GM18867 (cell line): ENCODE measurements around the gene CIB4.

ENCODE experiments used
- ATAC-seq: cut with Tn5 transposase; IDR thresholded peaks from one replicate; pipeline ENCODE4 v1.9.1; 2021; ENCODE audit warnings: mild to moderate bottlenecking, moderate library complexity; ENCODE audit not compliant: unreplicated experiment

CIB4 gene

GRCh38 chr2:26644188-26644835, 3.1 kb upstream of the CIB4 start:
- ATAC-seq: no peak

GRCh38 chr2:26642429-26642828, 1.3 kb upstream of the CIB4 start:
- ATAC-seq: no peak

- no peak for ATAC-seq
Measured at GRCh38 chr2:26640331-26640745, 828 bp downstream of the CIB4 start.

GRCh38 chr2:26639685-26640243, 1.4 kb downstream of the CIB4 start:
- no peak for ATAC-seq

- ATAC-seq: no peak
Measured at GRCh38 chr2:26637811-26638310, 3.3 kb downstream of the CIB4 start.

GRCh38 chr2:26636935-26637334, 4.2 kb downstream of the CIB4 start:
- no peak for ATAC-seq

GRCh38 chr2:26635401-26635800, 5.8 kb downstream of the CIB4 start:
- no peak for ATAC-seq

- ATAC-seq: no peak
Measured at GRCh38 chr2:26634636-26635230, 6.4 kb downstream of the CIB4 start.

GRCh38 chr2:26633993-26634595, 7.1 kb downstream of the CIB4 start:
- no peak for ATAC-seq

GRCh38 chr2:26633351-26633945, 7.7 kb downstream of the CIB4 start:
- no peak for ATAC-seq

- no peak for ATAC-seq
Measured at GRCh38 chr2:26632624-26633185, 8.5 kb downstream of the CIB4 start.

GRCh38 chr2:26631401-26632170, 9.6 kb downstream of the CIB4 start:
- no peak for ATAC-seq

GRCh38 chr2:26630669-26631360, 10.4 kb downstream of the CIB4 start:
- no peak for ATAC-seq

- no peak for ATAC-seq
Measured at GRCh38 chr2:26630235-26630634, 10.9 kb downstream of the CIB4 start.

- ATAC-seq: no peak
Measured at GRCh38 chr2:26629751-26630150, 11.4 kb downstream of the CIB4 start.

GRCh38 chr2:26629346-26629630, 11.9 kb downstream of the CIB4 start:
- no peak for ATAC-seq

- no peak for ATAC-seq
Measured at GRCh38 chr2:26628561-26629345, 12.4 kb downstream of the CIB4 start.

GRCh38 chr2:26627350-26628105, 13.6 kb downstream of the CIB4 start:
- no peak for ATAC-seq

GRCh38 chr2:26626606-26627005, 14.6 kb downstream of the CIB4 start:
- ATAC-seq: no peak
